GM12864 (cell line): ENCODE data around the gene PRKRIP1.
"Not testable (repeated sequence)": the region's sequence is repeated elsewhere in the genome, so short reads cannot be mapped to it uniquely, and the experiment has no call there.

Experiments used
- DNase-seq: peaks from one replicate; pipeline ENCODE4 v3.0.0-alpha.2; 2011; ENCODE audit warnings: low read depth
- H3K4me3 ChIP-seq: 2 replicates; pipeline ENCODE4 v1.5.1; 2011; ENCODE audit warnings: mild to moderate bottlenecking, low read depth, low read length, control low read depth
- TF ChIP-seq, protein P1 (sequence below): IDR thresholded peaks from 2 replicates; pipeline ENCODE4 v1.5.1; 2011; ENCODE audit warnings: low read depth, mild to moderate bottlenecking, moderate library complexity, low read length, control low read depth, inconsistent platforms; ENCODE audit errors: missing control alignments

The PRKRIP1 gene

DNA sequence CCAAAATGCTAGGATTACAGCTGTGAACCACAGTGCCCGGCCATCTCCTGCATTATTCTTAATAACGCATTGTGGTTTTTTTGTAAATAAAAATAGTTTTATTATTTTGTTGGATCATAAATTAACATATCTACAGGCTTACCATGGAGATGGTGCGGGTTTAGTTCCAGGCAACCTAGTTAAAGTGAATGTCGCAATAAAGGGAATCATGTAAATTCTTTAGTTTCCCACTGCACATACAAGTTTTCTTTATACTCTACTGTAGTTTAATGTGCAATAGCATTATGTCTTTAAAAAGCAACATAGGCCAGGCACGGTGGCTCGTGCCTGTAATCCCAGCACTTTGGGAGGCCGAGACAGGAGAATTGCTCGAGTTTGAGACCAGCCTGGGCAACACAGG is 2.4 kb downstream of the PRKRIP1 start:
- TF ChIP-seq, protein P1, sequence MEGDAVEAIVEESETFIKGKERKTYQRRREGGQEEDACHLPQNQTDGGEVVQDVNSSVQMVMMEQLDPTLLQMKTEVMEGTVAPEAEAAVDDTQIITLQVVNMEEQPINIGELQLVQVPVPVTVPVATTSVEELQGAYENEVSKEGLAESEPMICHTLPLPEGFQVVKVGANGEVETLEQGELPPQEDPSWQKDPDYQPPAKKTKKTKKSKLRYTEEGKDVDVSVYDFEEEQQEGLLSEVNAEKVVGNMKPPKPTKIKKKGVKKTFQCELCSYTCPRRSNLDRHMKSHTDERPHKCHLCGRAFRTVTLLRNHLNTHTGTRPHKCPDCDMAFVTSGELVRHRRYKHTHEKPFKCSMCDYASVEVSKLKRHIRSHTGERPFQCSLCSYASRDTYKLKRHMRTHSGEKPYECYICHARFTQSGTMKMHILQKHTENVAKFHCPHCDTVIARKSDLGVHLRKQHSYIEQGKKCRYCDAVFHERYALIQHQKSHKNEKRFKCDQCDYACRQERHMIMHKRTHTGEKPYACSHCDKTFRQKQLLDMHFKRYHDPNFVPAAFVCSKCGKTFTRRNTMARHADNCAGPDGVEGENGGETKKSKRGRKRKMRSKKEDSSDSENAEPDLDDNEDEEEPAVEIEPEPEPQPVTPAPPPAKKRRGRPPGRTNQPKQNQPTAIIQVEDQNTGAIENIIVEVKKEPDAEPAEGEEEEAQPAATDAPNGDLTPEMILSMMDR = no peak
- DNase-seq = no peak
- H3K4me3 ChIP-seq = no peak overlapping the region

DNA sequence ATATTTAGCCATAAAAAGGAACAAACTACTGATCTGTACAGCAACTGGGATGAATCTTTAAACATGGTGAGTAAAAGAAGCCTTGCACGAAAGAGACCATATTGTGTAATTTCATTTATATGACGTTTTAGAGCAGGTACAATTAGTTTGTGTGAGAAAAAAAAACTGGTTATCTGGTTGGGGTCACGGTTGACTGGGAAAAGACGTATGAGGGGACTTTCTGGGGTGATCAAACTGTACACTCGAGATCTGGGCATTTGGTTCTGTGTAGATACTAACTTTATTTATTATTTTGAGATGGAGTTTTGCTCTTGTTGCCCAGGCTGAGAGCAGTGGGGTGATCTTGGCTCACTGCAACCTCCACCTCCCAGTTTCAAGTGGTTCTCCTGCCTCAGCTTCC is 4.2 kb downstream of the PRKRIP1 start:
- DNase-seq = no peak
- H3K4me3 ChIP-seq = no peak overlapping the region
- TF ChIP-seq, protein P1 = no peak

DNA sequence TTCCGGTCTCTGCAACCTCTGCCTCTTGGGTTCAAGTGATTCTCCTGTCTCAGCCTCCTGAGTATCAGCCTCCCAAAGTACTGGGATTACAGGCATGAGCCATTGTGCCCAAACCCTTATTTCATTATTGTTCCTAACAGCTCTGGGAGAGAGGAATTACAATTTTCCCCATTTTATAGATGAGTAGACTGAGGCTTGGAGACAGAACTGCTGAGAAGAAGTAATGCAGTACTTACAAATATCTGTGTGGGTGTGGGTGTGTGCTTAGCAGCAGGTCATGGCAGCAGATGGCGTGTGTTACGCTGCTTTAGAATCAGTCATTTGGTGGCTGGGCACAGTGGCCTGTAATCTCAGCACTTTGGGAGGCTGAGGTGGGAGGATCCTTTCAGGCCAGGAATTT is 7.4 kb downstream of the PRKRIP1 start:
- TF ChIP-seq, protein P1 = no peak
- no peak overlapping the region for H3K4me3 ChIP-seq

DNA sequence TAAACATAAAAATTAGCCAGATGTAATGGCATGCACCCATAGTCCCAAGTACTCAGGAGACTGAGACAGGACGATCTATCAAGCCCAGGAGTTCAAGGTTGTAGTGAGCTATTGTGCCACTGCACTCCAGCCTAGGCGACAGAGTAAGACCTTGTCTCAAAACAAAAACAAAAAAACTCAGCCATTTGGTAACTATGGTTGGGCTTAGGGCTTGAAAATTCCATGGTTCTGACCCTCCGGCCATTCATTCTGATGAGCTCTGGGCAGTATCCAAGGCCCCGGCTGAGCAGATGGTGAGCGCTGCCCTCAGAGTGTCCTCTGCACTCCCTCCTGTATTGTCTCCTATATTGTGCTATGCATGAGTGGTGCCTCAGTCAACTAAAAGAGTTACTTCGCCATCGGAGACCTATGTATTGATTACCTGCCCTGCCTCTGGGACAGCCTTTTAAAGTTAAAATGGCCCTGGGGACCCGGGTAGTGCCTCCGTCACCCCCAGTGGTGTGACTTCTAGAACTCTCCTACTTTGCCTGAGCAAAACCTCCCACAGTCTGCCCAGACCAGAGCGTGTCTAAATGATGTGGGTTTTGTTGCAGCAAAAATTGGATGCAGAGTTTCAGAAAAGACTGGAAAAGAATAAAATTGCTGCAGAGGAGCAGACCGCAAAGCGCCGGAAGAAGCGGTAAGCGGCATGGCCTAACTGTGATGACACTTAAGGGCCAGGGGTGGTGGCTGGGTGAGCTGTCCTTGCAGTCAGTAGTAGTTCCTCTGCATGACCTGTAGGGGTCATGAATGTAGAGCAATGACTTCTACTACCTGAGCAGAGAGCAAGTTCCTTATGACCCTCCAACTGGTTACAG is 8.1 kb downstream of the PRKRIP1 start:
- TF ChIP-seq, protein P1 = peak; percentile 90
- no peak for DNase-seq
- no peak overlapping the region for H3K4me3 ChIP-seq

More for the DNA sequence above, 7.4 kb downstream of the PRKRIP1 start:
- no peak for DNase-seq

DNA sequence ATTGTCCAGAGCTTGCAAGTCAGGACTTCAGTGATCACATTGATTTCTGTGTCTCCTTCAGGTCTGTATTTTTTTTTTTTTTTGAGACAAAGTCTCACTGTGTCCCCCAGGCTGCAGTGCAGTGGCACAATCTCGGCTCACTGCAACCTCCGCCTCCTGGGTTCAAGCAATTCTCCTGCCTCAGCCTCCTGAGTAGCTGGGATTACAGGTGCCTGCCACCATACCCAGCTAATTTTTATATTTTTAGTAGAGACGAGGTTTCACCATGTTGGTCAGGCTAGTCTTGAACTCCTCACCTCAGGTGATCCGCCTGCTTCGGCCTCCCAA is 8.7 kb downstream of the PRKRIP1 start:
- not testable (repeated sequence) for H3K4me3 ChIP-seq, DNase-seq

DNA sequence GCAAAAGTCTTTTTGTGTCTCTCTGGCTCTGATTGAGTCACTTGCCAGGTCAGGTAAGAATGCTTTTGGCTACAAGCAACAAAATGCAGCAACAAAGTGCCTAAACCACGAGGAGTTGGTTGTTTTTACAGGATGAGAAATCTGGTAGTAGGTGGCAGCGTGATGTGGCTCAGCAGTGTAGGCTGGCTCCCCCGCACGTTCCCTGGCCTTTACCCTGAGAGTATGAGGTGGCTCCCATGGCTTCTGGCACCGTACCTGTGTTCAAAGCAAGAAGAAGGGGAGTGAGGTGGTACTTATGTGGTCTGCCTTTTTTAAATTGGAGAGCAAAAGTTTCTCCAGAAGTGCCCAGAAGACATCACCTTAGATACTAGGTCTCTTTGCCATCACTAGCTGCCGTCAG is 11.7 kb downstream of the PRKRIP1 start:
- TF ChIP-seq, protein P1 = no peak
- H3K4me3 ChIP-seq = no peak overlapping the region
- DNase-seq = no peak

DNA sequence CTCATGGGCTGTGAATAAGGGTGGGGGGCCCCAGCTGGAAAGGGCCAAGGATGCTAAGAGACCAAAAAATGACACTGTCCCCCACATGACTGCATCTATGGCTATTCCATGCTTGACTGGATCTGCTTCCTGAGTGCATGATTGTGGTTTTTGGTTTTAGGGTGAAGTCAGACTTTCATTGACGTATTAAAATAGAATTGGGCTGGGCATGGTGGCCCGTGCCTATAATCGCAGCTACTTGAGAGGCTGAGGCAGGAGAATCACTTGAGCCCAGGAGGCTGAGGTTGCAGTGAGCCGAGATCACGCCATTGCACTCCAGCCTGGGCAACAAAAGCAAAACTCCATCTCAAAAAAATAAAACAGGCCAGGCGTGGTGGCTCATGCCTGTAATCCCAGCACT is 12.4 kb downstream of the PRKRIP1 start:
- not testable (repeated sequence) for H3K4me3 ChIP-seq, DNase-seq

DNA sequence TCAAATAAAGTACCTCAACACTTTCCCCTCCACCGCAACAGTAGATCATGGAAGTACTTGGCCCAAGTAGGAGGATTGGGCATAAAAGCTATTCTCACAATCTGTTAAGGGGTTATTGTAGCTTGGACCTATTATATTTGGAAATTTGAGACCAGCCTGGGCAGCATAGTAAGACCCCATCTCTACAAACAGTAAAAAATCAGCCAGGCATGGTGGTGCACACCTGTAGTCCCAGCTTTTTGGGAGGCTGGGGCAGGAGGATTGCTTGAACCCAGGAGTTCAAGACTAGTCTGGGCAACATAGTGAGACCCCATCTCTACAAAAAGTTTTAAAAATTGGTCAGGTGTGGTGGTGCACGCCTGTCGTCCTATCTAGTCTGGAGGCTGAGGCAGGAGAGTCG is 13.2 kb downstream of the PRKRIP1 start:
- no peak for DNase-seq
- H3K4me3 ChIP-seq = no peak overlapping the region
- TF ChIP-seq, protein P1 = no peak
